ENCODE results near the gene CELSR1. TPM values are rescaled to one million over a fixed set of nuclear protein-coding genes. Genes with fewer than 3 reads are reported as not detected.
"Not testable (repeated sequence)": the region's sequence is repeated elsewhere in the genome, so short reads cannot be mapped to it uniquely, and the experiment has no call there.

The CELSR1 gene
- total RNA-seq, 1 donor from 2014 or later: 0.73 TPM

DNA sequence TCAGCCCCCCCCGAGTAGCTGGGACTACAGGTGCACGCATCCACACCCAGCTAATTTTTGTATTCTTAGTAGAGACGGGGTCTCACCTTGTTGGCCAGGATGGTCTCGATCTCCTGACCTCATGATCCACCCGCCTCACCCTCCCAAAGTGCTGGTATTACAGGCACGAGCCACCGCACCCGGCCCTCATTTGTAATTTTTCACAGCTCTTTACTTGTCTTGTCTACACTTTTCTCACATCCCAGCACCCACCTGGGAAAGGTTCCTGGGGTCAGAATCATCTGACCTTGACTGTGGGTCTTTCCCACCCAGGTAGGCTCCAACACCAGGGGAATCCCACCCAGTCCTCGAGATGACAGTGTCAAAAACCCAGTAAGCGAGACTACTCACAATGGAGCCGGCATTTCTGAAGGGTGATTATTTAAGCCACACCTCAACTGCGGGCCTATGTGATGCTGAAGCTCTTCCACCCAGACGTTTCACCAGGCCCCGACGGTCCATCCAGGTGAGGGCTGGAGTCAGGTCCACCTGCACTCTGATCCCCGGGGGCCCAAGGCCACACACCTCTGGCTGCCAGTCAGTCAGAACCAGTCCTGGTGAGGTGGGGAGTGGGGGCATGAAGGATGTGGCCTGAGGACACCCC lies 23.4 kb downstream of the CELSR1 start:
- no peak for DNase-seq (ENCODE audit: low read depth, low spot score)

- no peak for DNase-seq (ENCODE audit: low read depth, low spot score)
These were observed 24.7 kb downstream of the CELSR1 start for GRCh38 chr22:46512683-46513082.

GRCh38 chr22:46512039-46512370 lies 25.4 kb downstream of the CELSR1 start:
- no peak for DNase-seq (ENCODE audit: low read depth, low spot score)

DNA sequence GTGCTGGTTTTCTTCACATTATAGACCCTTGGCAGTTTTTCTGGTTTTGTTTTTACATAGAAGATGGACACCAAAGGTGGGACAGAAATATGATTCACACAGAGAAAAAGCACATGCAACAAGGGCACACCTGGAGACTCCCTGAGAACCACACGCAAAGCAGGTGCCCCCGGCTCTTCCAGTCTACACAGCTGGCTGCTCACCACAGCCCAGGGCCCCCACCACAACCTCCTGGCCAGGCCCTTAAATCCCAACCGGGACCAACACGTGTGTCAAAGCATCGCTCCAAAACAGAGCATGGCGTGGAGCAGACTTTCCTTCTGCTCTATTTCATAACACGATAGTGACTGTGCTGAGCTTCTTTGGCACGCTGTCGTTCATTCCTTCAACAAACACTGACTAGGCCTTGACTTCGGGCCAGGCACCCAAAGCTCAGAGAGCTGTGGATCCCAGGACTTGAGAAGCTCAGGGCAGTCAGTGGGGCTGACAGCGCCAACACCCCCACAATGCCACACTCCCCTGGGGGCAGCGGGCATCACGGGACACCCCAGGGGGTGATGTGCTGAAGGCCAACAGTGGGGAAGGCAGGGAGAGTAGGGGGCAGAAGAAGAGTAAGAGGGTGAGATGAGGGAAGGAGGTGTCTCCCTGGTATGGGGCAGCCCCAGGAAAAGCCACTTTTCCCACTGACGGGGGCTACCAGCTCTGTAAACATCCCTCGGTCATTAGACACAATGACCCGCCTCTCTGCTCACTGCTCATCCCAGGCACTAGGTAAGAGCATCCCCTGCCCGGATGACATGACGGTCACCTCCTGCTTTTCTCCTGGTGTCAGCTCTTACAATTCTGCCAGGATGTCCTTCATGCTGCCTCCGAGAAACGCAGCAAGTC lies 26.0 kb downstream of the CELSR1 start:
- no peak for DNase-seq (ENCODE audit: low read depth, low spot score)

DNA sequence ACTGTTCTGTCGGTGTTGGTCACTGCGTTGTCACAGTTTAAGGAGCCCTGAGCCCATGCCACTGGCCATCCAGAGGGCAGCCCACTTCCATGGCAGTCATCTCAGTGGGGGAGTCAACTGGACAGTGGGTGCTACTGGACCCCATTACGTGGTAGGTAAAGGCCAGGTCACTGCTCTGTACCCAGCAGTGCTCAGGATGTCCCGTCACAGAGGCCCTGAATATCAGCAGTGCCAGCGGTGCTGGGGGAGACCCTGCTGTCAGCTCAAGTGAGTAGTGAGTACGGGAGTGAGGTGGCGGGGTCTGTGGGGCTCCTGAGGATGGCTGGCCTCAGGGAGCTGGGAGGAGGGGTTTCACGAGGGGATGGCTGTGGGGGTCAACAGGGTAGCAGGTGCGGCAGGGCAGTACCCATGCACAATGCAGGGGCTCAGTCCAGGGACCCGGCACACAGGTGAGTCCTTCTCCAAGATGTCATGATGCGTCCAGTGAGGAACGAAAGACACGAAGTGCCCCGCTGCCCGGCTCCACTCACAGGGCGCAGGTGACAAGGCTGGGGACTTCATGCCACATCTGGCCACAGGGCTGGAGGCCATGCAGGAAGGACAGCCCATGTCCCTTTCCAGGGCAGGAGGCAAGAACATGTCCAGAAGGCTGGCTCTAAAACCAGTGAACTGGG lies 27.9 kb downstream of the CELSR1 start:
- DNase-seq (ENCODE audit: low read depth, low spot score): no peak

- no peak for DNase-seq (ENCODE audit: low read depth, low spot score)
These were observed 28.9 kb downstream of the CELSR1 start for GRCh38 chr22:46508491-46508999.

DNA sequence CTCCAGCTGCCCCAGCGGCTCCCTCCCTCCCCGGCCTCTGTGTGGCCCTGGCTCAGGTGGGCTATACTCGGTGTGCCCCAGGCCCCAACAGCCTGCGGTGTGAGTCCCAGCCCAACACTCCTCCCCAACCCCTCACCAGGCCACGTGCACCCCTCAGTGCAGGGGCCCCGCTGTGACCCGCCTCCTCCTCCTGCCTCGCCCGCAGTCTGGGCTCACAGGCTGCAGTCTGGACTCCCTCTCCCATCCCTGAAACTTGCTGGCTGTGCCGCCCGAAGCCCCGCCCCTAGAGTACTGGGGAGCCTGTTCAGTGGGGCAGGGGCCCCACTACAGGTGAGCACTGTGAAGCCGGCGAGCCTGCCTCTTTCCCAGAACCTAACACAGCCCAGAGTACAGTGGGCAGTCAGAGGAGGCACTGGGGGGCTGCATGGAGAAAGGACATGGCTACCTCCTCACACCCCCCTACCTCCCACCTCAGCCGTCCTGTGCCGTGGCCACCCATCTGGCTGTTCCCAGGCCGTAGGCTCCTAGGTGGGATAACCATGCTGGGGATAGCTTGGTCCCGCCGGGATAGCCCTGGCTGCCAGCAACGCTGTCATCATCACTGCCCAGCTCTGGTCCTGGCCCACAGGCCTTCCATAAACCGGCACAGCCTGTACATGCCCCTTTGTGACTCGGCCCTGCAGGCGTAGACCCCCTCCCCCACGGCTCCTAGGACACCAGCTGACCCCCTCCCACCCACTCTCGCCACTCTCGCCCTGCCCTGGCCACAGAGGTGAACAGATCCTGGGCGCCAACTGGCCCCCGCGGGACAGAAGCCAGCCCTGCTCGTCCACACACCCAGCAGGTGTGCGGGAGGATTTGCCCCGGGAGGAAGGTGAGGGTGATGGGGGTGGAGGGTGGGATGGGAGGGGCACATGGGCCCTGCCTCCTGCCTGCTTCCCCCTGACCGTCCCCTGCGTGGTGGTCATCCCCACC lies 29.7 kb downstream of the CELSR1 start:
- no peak for DNase-seq (ENCODE audit: low read depth, low spot score)

- no peak for DNase-seq (ENCODE audit: low read depth, low spot score)
These were observed 32.8 kb downstream of the CELSR1 start for GRCh38 chr22:46504584-46504983.

DNA sequence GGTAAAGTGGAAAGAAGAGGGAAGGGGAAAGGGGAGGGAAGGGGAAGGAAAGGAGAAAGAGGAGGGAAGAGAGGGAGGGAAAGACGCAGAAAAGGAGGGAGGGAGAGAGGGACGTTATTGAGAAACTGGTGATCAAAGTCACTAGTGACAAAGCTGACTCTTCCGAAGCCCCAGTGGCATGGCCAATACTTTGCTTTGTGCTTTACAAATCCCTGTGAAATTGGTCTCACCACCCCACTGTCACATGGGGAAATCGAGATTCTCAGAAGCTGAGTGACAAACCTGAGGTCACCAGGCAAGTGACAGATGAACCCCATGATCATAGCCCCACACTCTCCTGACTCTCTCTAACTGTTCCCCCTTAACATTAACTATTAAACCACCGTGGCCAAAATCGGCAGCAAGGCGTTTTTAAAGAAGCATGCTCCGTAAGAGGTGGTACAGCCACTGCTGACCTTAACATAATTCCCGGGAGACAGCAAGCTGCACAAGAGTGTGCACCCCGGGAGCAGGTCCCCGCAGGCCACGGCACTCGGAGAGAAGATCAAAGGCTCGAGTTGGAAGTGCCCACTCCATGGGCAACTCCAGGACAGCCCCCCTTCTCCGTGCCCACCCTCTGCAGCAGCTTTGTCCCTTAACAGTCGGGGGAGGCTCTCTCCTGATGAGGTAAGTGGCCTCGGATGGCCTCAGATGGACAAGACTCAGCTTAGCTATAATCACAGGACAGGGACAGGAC lies 34.8 kb downstream of the CELSR1 start:
- no peak for DNase-seq (ENCODE audit: low read depth, low spot score)

DNA sequence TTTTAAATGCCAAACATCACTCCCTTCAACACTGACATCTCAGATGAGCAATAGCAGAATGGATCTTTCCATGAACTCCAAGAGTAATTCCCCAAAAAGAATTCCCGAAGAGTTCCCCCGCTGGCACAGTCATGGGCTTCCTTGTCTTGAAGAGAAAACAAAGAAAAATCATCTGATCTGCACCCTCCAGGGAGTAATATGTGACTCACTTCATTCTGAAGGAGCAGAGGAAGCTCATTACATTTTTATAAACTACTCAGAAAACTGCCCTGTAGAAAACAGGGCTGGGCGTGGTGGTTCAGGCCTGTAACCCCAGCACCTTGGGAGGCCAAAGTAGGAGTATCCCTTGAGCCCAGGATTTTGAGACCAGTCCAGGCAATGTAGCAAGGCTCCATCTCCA lies 35.7 kb downstream of the CELSR1 start:
- DNase-seq (ENCODE audit: low read depth, low spot score): peak; percentile 15

DNA sequence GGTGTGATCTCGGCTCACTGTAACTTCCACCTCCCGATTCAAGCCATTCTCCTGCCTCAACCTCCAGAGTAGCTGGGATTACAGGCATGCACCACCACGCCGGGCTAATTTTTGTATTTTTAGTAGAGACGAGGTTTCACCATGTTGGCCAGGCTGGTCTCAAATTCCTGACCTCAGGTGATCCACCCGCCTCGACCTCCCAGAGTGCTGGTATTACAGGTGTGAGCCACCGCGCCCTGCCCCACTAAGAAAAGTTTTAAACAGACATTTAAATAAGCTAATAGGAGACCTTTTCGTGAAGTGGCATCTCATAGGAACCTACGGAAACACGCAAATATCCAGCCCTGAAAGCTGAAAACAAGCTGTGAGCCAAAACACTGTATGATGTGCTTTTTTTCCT lies 36.2 kb downstream of the CELSR1 start:
- not testable (repeated sequence) for DNase-seq (ENCODE audit: low read depth, low spot score)

- no peak for DNase-seq (ENCODE audit: low read depth, low spot score)
These were observed 37.2 kb downstream of the CELSR1 start for GRCh38 chr22:46500201-46500600.

GRCh38 chr22:46499805-46500189 lies 37.6 kb downstream of the CELSR1 start:
- DNase-seq (ENCODE audit: low read depth, low spot score): no peak

GRCh38 chr22:46491946-46492345 lies 45.5 kb downstream of the CELSR1 start:
- no peak for DNase-seq (ENCODE audit: low read depth, low spot score)

GRCh38 chr22:46490538-46490937 lies 46.9 kb downstream of the CELSR1 start:
- no peak for DNase-seq (ENCODE audit: low read depth, low spot score)

- no peak for DNase-seq (ENCODE audit: low read depth, low spot score)
These were observed 50.3 kb downstream of the CELSR1 start for GRCh38 chr22:46486996-46487717.

- no peak for DNase-seq (ENCODE audit: low read depth, low spot score)
These were observed 52.4 kb downstream of the CELSR1 start for GRCh38 chr22:46484861-46485595.

DNA sequence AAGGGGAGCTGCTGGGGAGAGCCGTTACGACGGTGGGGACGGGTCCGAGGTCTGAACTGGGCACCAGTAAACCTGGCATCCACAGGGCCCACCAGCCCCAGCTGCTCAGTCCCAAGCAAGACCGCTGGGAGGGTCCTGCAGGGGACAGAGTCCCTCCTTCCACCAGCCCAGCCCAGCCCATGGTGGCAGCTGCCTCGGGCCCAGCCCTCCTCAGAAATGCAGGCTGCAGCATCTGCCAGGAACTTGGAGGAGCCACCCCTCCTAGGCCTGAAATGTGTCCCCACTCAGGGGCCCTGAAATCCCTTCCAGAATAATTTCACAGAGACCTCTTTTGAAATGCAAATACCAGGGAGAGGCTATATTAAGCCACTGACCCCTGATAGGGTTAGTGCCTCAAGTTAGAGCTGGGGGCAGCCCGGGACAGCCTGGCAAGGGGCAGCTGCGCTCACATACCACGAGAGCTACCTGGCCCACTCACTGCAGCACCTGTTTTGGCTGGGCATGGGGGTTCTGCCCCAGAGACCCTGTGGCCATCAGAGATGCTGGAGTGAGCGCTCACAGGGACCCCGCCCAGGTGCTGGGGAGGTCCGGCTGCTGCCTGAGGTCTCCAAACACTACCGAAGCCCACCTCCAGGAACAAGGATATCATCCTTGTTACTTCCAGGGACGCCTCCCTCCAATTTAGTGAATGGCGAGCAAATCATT lies 53.1 kb downstream of the CELSR1 start:
- no peak for DNase-seq (ENCODE audit: low read depth, low spot score)
